HUDEP-2 (cell line): ENCODE results near the gene ELP2.
"Not testable (repeated sequence)": the region's sequence is repeated elsewhere in the genome, so short reads cannot be mapped to it uniquely, and the experiment has no call there.

Experiments
- DNase-seq, 76 experiments: peaks; one replicate each; lab custom pipeline; 2025; ENCODE audit not compliant: unreplicated experiment in 76 of 76; lab: John Stamatoyannopoulos, UW

ELP2 gene

GRCh38 chr18:36155851-36156757 lies 26.4 kb downstream of the ELP2 start:
- no peak for DNase-seq

GRCh38 chr18:36157441-36157840 lies 27.7 kb downstream of the ELP2 start:
- DNase-seq = no peak

GRCh38 chr18:36158266-36158867 lies 28.7 kb downstream of the ELP2 start:
- DNase-seq = no peak

- no peak for DNase-seq
These were observed 31.3 kb downstream of the ELP2 start for GRCh38 chr18:36160959-36161371.

- DNase-seq = no peak
These were observed 33.3 kb downstream of the ELP2 start for GRCh38 chr18:36162981-36163380.

- no peak for DNase-seq
These were observed 38.1 kb downstream of the ELP2 start for GRCh38 chr18:36167692-36168218.

GRCh38 chr18:36168296-36168695 lies 38.6 kb downstream of the ELP2 start:
- not testable (repeated sequence) for DNase-seq

GRCh38 chr18:36169938-36170337 lies 40.2 kb downstream of the ELP2 start:
- peak in 2 of 76 experiments; percentile 22 to 30 for DNase-seq

- no peak for DNase-seq
These were observed 45.8 kb downstream of the ELP2 start for GRCh38 chr18:36175481-36175880.

GRCh38 chr18:36176177-36176584 lies 46.5 kb downstream of the ELP2 start:
- DNase-seq = peak in 3 of 76 experiments; percentile 6 to 11 (median 7)

- no peak for DNase-seq
These were observed 47.0 kb downstream of the ELP2 start for GRCh38 chr18:36176711-36177110.

- DNase-seq = no peak
These were observed 48.2 kb downstream of the ELP2 start for GRCh38 chr18:36177913-36178312.

- DNase-seq = peak in 72 of 76 experiments; percentile 10 to 78 (median 50)
These were observed 50.1 kb downstream of the ELP2 start for GRCh38 chr18:36179562-36180355.

- no peak for DNase-seq
These were observed 51.7 kb downstream of the ELP2 start for GRCh38 chr18:36181441-36181840.

- DNase-seq = peak in 2 of 76 experiments; percentile 3 to 19
These were observed 52.3 kb downstream of the ELP2 start for GRCh38 chr18:36181898-36182506.

- DNase-seq = no peak
These were observed 53.3 kb downstream of the ELP2 start for GRCh38 chr18:36183033-36183432.

GRCh38 chr18:36183987-36184386 lies 54.3 kb downstream of the ELP2 start:
- DNase-seq = no peak

GRCh38 chr18:36185157-36185556 lies 55.5 kb downstream of the ELP2 start:
- no peak for DNase-seq

GRCh38 chr18:36185901-36186460 lies 56.3 kb downstream of the ELP2 start:
- no peak for DNase-seq
